Measurements from ENCODE around the gene TMEM151B.

Gene TMEM151B

GRCh38 chr6:44221961-44222335, 48.3 kb upstream of the TMEM151B start:
- peak overlapping the region; percentile 23 for H3K4me3 ChIP-seq (ENCODE audit: low read length, poor library complexity, severe bottlenecking)
- no peaks in the 10 kb centered on the region for H3K36me3 ChIP-seq (ENCODE audit: insufficient read depth, low read length)
- no peak overlapping the region for H3K9ac ChIP-seq (ENCODE audit: low read depth, low read length, poor library complexity, severe bottlenecking)
- H3K27me3 ChIP-seq (ENCODE audit: insufficient read depth, low read length, poor library complexity, severe bottlenecking) = no peaks in the 10 kb centered on the region
- peaks cover 59% of the 10 kb centered on the region for H3K4me1 ChIP-seq (ENCODE audit: insufficient read depth, low read length, poor library complexity, severe bottlenecking)
- no peaks in the 10 kb centered on the region for H3K9me2 ChIP-seq (replicated peaks; ENCODE audit: low read depth, low read length)
- no peaks in the 10 kb centered on the region for H4K20me1 ChIP-seq (ENCODE audit: insufficient read depth, low read length, poor library complexity, severe bottlenecking)
- no peak overlapping the region for H2AFZ ChIP-seq (ENCODE audit: low read length)
- H3F3A ChIP-seq (ENCODE audit: low read depth) = peaks cover 6% of the 10 kb centered on the region; the same call in 1 of the 2 replicates
- H3K4me2 ChIP-seq (ENCODE audit: low read depth, low read length, poor library complexity, severe bottlenecking) = peak overlapping the region; percentile 60
- H3K9me3 ChIP-seq (ENCODE audit: insufficient read depth, low read depth, low read length) = no peaks in the 10 kb centered on the region
- peaks cover 29% of the 10 kb centered on the region for H3K79me2 ChIP-seq (ENCODE audit: insufficient read depth, low read length)
- no peak for TF ChIP-seq EZH2phosphoT487 (IDR thresholded peaks at IDR 0.05; ENCODE audit: borderline replicate concordance)
- TF ChIP-seq, protein P1, sequence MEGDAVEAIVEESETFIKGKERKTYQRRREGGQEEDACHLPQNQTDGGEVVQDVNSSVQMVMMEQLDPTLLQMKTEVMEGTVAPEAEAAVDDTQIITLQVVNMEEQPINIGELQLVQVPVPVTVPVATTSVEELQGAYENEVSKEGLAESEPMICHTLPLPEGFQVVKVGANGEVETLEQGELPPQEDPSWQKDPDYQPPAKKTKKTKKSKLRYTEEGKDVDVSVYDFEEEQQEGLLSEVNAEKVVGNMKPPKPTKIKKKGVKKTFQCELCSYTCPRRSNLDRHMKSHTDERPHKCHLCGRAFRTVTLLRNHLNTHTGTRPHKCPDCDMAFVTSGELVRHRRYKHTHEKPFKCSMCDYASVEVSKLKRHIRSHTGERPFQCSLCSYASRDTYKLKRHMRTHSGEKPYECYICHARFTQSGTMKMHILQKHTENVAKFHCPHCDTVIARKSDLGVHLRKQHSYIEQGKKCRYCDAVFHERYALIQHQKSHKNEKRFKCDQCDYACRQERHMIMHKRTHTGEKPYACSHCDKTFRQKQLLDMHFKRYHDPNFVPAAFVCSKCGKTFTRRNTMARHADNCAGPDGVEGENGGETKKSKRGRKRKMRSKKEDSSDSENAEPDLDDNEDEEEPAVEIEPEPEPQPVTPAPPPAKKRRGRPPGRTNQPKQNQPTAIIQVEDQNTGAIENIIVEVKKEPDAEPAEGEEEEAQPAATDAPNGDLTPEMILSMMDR (conservative IDR thresholded peaks at IDR 0.05; ENCODE audit: low read length) = no peak

DNA sequence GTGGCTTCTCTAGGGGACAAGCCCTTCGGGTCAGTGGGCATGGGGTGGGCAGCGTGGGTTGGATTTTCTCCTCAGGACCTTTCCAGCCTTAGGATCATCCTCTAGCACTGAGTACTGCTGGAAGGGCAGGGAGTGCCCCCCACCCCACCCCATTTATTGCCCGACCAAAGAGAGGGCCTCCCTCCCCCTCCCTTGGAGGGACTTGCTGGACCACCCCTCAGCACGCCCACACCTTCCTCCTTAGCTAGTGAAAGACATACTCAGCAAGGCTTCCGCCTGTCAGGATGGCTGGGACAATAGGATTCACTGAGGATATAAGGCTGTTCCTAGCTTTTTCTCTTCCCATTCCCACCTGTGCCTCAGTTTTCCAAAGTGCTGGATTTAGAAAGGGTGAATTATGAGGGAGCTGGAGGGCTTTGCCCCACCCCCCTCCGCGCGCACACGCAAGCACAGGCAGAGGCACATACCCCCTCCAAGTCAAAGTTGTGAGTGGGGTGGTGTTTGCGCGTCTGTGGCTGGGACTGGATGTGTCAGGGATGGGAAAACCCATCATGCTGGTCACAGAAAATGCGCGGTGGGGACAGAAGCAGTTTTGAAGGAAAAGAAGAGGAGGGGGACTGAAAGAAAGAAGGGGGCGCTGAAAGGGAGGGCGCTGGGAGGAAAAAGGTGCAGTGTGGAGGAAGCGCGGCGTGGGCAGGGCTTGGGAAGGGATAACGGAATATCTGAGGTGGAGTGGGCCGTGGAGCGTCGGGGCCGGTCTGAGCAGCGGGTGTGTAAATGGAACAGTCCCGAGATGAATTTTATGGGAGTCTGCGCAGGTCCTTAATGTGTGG, 47.5 kb upstream of the TMEM151B start:
- Histone ChIP-seq H3K9me3 (ENCODE audit: insufficient read depth, low read depth, low read length) (no peaks in the 10 kb centered on the region), H3K27me3 (ENCODE audit: insufficient read depth, low read length, poor library complexity, severe bottlenecking) (no peaks in the 10 kb centered on the region), H3K4me3 (ENCODE audit: low read length, poor library complexity, severe bottlenecking) (peak overlapping the region; percentile 90), H2AFZ (ENCODE audit: low read length) (peak overlapping the region; percentile 70), H3K4me2 (ENCODE audit: low read depth, low read length, poor library complexity, severe bottlenecking) (peak overlapping the region; percentile 85), H3K79me2 (ENCODE audit: insufficient read depth, low read length) (peaks cover 34% of the 10 kb centered on the region), H3K9ac (ENCODE audit: low read depth, low read length, poor library complexity, severe bottlenecking) (peak overlapping the region; percentile 69), H3K36me3 (ENCODE audit: insufficient read depth, low read length) (no peaks in the 10 kb centered on the region), H3K9me2 (replicated peaks; ENCODE audit: low read depth, low read length) (no peaks in the 10 kb centered on the region), H4K20me1 (ENCODE audit: insufficient read depth, low read length, poor library complexity, severe bottlenecking) (no peaks in the 10 kb centered on the region), H3F3A (ENCODE audit: low read depth) (peaks cover 6% of the 10 kb centered on the region; the same call in 1 of the 2 replicates), H3K4me1 (ENCODE audit: insufficient read depth, low read length, poor library complexity, severe bottlenecking) (peaks cover 54% of the 10 kb centered on the region)
- no peak for TF ChIP-seq EZH2phosphoT487 (IDR thresholded peaks at IDR 0.05; ENCODE audit: borderline replicate concordance)
- TF ChIP-seq, protein P1 (conservative IDR thresholded peaks at IDR 0.05; ENCODE audit: low read length) = no peak

GRCh38 chr6:44223319-44224028, 46.8 kb upstream of the TMEM151B start, which contains the start of gene SLC29A1:
Gene SLC29A1 (plus strand): TSS chr6:44223595. CDS start chr6:44227314, 3,719 bp downstream.
- no peaks in the 10 kb centered on the region for H3K9me2 ChIP-seq (replicated peaks; ENCODE audit: low read depth, low read length)
- peak within 1 kb of the TSS; percentile 92 for H2AFZ ChIP-seq (ENCODE audit: low read length)
- H3K4me2 ChIP-seq (ENCODE audit: low read depth, low read length, poor library complexity, severe bottlenecking) = peak within 1 kb of the TSS; percentile 85
- peaks cover 34% of the 10 kb centered on the region for H3K79me2 ChIP-seq (ENCODE audit: insufficient read depth, low read length)
- peak within 1 kb of the TSS; percentile 79 for H3K9ac ChIP-seq (ENCODE audit: low read depth, low read length, poor library complexity, severe bottlenecking)
- H3K4me3 ChIP-seq (ENCODE audit: low read length, poor library complexity, severe bottlenecking) = peak within 1 kb of the TSS; percentile 90
- H3K36me3 ChIP-seq (ENCODE audit: insufficient read depth, low read length) = no peaks in the 10 kb centered on the region
- H3K4me1 ChIP-seq (ENCODE audit: insufficient read depth, low read length, poor library complexity, severe bottlenecking) = peaks cover 48% of the 10 kb centered on the region
- peaks cover 6% of the 10 kb centered on the region; the same call in 1 of the 2 replicates for H3F3A ChIP-seq (ENCODE audit: low read depth)
- H3K27me3 ChIP-seq (ENCODE audit: insufficient read depth, low read length, poor library complexity, severe bottlenecking) = no peaks in the 10 kb centered on the region
- TF ChIP-seq EZH2phosphoT487 (IDR thresholded peaks at IDR 0.05; ENCODE audit: borderline replicate concordance) = no peak
- TF ChIP-seq, protein P1 (conservative IDR thresholded peaks at IDR 0.05; ENCODE audit: low read length) = no peak
- H4K20me1 ChIP-seq (ENCODE audit: insufficient read depth, low read length, poor library complexity, severe bottlenecking) = no peaks in the 10 kb centered on the region
- H3K9me3 ChIP-seq (ENCODE audit: insufficient read depth, low read depth, low read length) = no peaks in the 10 kb centered on the region

Data from Loucy (cell line).